ENCODE data around the gene CROCC2.

The CROCC2 gene

DNA sequence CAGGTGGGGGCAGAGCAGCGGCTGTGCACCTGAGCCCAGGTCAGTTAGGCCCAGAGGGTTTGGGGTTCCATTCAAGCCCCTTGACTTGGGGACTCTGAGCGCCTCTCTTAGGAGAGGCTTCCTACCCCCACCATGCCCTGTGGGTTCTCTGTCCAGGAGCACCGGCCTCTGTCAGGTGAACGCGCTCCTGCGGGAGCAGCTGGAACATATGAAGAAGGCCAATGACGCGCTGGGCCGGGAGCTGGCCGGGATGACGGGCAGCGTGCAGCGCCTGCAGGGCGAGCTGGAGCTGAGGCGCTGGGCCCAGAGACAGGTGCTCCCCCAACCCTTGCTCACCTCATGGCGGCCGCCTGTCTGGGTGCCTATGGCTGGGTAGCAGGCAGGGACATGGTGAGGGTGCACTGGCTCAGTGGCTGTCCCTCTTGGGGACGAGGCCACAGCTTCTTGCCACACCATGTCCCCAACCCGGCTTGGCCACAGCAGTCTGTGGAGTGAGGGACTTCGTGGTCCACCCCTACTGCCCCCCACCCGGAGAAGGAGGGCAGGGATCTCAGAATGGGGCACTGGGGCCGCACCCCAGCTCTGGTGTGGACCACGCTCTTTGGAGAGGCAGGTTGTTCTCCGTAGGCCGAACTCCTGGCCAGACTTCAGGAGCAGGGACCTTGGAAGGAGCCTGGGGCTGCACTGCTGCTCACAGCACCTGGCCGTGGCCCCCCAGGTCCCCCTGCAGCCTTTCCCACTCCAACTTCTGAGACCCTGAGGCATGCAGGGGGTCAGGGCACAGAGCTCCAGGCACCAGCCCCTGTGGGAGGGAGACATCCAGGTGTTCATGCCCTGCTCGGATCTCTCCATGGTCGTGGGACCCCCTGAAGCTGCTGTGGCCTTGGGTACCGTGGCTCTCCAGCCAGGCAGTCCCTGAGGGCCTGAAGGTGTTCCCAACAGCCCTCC lies 19.7 kb downstream of the CROCC2 start:
- H3K4me3 ChIP-seq (ENCODE audit: low read depth, low read length): no peak overlapping the region
- DNase-seq (ENCODE audit: low read depth): no peak
- TF ChIP-seq CTCF (IDR thresholded peaks at IDR 0.05; ENCODE audit: insufficient read depth, low read depth, low read length, missing control alignments): no peak

DNA sequence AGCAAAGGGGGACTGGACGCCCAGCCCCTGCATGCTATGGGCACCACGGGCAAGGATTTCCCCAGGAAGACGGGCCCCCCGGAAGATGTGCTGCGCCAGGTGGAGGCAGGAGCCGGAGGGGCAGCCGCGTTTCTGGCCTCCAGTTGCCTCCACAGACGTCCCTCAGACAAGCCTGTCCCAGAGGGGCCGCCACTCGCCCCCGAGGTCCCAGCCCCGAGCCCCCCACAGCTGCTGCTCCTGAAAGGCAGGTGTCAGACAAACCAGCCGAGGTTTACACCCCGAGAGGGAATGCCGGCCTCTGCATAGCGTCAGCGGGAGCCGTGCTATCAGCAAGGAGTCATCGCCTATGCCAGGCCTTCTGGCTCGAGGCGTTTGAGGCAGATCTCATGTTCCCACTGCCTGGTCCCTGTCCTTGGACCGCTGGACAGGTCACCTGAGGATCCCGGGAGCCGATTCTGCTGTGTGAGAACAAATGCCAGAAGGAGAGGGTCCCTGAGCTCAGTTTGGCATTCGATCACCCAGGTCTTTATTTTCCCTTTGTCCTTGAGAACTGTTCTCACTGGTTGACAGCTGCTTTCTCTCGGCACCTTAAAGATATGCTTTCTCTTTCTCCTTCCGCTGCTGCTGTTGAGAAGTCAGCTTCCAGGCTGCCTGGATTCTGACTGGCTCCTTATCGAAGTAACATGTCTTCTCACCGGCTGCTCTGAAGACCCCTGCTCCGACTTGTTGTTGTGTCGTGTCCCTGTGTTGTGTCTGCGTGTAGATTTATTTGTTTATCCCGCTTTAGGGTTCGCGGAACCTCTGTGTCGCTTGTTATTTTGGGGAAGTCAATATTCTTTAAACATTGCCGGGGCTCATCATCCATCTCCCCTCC lies 20.6 kb downstream of the CROCC2 start:
- TF ChIP-seq CTCF (IDR thresholded peaks at IDR 0.05; ENCODE audit: insufficient read depth, low read depth, low read length, missing control alignments): no peak
- H3K4me3 ChIP-seq (ENCODE audit: low read depth, low read length): no peak overlapping the region
- no peak for DNase-seq (ENCODE audit: low read depth)

- TF ChIP-seq CTCF (IDR thresholded peaks at IDR 0.05; ENCODE audit: insufficient read depth, low read depth, low read length, missing control alignments): no peak
- DNase-seq (ENCODE audit: low read depth): no peak
- no peak overlapping the region for H3K4me3 ChIP-seq (ENCODE audit: low read depth, low read length)
Observed at GRCh38 chr2:240927390-240927781, 21.2 kb downstream of the CROCC2 start.

DNA sequence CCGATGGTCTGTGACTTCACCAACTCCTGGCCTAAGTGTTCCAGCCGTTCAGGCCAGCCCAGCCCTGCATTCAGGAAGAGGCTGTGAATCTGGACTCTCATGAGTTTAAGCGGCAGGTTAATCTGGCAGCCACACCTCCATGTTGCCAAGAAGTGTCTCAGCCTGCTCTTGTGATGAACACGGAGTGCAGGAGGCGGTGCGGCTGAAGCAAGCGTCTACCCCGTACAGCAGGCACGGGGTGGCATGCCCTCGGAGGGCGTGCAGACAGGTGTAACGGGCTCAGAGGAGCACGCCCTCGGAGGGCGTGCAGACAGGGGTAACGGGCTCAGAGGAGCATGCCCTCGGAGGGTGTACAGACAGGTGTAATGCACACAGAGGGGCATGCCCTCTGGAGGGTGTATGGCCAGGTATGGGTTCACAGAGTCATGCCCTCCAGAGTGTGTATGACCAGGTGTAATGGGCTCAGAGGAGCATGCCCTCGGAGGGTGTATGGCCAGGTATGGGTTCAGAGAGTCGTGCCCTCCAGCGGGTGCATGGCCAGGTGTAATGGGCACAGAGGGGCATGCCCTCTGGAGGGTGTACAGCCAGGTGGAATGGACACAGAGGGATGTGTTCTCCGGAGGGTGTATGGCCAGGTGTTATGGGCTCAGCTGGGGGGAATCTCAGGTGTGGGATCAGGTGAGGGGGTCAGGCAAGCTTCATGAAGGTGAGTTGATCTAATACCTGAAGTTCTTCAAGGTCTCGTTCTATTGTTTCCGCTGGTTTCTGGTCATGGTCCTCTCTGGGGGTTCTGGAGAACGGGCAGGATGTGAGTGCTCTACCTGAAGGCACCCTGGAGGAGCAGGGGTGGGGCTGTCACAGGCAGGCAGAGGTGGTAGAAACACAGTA lies 22.6 kb downstream of the CROCC2 start:
- no peak for DNase-seq (ENCODE audit: low read depth)
- no peak overlapping the region for H3K4me3 ChIP-seq (ENCODE audit: low read depth, low read length)
- no peak for TF ChIP-seq CTCF (IDR thresholded peaks at IDR 0.05; ENCODE audit: insufficient read depth, low read depth, low read length, missing control alignments)

DNA sequence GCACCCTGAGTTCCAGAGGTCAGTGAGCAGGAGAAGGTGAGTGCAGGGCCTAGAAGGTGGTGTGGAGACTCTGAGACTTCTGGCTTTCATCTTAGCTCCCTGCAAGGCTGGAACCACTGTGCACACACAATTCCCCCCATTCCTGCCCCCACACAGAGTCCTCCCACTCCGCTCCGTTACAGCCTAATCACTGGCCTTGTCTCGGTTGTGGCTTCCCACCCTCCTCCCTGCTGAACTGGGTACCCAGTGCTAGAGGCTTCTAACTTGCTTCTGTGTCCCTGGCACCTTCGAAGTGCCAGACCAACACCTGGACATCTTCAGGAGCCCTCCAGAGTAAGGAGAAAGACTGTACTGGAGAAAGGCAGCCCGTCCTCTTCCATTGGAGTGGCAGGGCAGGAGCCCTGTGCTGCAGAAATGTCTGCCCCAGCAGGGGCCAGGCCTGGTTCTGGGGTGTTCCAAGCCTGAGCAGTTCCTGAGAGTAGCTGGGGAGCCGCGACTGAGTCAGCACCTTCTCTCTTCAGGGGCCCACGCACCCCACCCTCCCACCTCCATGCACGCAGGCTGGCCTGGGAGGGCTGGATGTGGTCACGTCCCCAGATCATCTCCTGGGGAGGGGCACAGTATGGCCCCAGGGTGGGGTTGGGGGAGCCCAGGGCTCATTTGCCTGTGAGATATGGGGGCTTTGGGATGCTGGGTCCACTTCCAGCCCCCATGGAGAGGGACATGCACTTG lies 23.4 kb downstream of the CROCC2 start:
- H3K4me3 ChIP-seq (ENCODE audit: low read depth, low read length): no peak overlapping the region
- no peak for TF ChIP-seq CTCF (IDR thresholded peaks at IDR 0.05; ENCODE audit: insufficient read depth, low read depth, low read length, missing control alignments)
- DNase-seq (ENCODE audit: low read depth): no peak

Measured in GM12865 (cell line).